GM12891 (cell line): Measurements from ENCODE around the gene SMCO4.

Experiments
- POLR2A ChIP-seq: IDR thresholded peaks from 2 replicates; pipeline ENCODE4 v1.6.1; 2011; ENCODE audit warnings: low read depth, low read length, control low read depth
- POLR2AphosphoS5 ChIP-seq: IDR thresholded peaks from 2 replicates; pipeline ENCODE4 v1.6.1; 2011; ENCODE audit warnings: low read depth, low read length, control low read depth

DNA sequence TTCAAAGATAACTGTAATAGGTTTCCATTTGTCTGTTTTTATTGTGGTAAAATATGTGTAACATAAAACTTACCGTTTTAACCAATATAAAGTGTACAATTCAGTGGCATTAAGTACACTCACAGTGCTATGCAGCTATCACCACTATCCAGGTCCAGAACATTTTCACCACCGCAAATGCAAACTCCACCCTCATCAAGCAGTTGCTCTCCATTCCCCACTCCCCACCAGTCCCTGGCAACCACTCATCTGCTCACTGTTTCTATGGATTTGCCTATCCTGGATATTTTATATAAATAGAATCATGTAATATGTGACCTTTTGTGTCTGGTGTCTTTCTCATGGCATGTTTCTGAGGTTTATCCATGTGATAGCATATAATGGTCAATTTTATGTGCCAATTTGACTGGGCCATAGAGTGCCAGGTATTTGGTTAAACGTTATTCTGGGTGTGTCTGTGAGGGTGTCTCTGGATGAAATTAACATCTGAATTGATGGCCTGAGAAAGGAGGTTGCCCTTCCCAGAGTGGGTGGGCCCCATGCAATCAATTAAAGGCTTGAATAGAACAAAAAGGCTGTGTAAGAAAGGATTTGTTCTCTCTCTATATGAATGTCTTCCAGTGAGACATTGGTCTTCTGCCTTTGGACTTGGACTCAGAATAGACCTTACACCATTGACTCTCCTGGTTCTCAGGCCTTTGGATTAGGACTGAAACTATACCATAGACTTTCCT is 17.2 kb upstream of the SMCO4 start:
- no peak for TF ChIP-seq POLR2AphosphoS5
- no peak for TF ChIP-seq POLR2A
